GM23338 (cell line): ENCODE data around the gene SLC17A7. TPM values are rescaled to one million over a fixed set of nuclear protein-coding genes. Genes with fewer than 3 reads are reported as not detected.

Experiments
- ATAC-seq: fragments of 200-7000 bp; cut with Tn5 transposase; 3 replicates; pipeline ENCODE4 v1.9.1; 2020
- DNase-seq: peaks from one replicate; pipeline ENCODE4 v3.0.0-alpha.2; 2015; ENCODE audit warnings: low spot score
- H2AFZ ChIP-seq: fragments of 200-600 bp; sonication (generic); 2 replicates; pipeline ENCODE4 v1.8.0; 2016; ENCODE audit warnings: antibody characterized with exemption, mild to moderate bottlenecking, moderate library complexity
- H3F3A ChIP-seq: fragments of 200-600 bp; sonication (generic); replicated peaks from 2 replicates; pipeline ENCODE4 v1.8.0; 2017; ENCODE audit warnings: antibody characterized with exemption, mixed run types, low read depth
- H3K27ac ChIP-seq: fragments of 200-600 bp; sonication (generic); 2 replicates; pipeline ENCODE4 v1.6.1; 2016; ENCODE audit warnings: low read depth
- H3K27me3 ChIP-seq: fragments of 200-600 bp; sonication (generic); 2 replicates; pipeline ENCODE4 v1.8.0; 2016; ENCODE audit warnings: mild to moderate bottlenecking, mixed run types, moderate library complexity; ENCODE audit not compliant: insufficient read depth
- H3K36me3 ChIP-seq: fragments of 200-600 bp; sonication (generic); 2 replicates; pipeline ENCODE4 v1.8.0; 2016; ENCODE audit warnings: mild to moderate bottlenecking; ENCODE audit not compliant: insufficient read depth
- H3K4me1 ChIP-seq: fragments of 200-600 bp; sonication (generic); 2 replicates; pipeline ENCODE4 v1.8.0; 2016; ENCODE audit warnings: mild to moderate bottlenecking, moderate library complexity; ENCODE audit not compliant: insufficient read depth
- H3K4me2 ChIP-seq: fragments of 200-600 bp; sonication (generic); 2 replicates; pipeline ENCODE4 v1.7.1; 2017; ENCODE audit warnings: mixed run types
- H3K4me3 ChIP-seq: fragments of 200-600 bp; sonication (generic); 2 replicates; pipeline ENCODE4 v1.6.1; 2016; ENCODE audit warnings: mixed run types
- H3K79me2 ChIP-seq: fragments of 200-600 bp; sonication (generic); replicated peaks from 2 replicates; pipeline ENCODE4 v1.8.0; 2017; ENCODE audit warnings: mild to moderate bottlenecking; ENCODE audit not compliant: insufficient read depth
- H3K9me2 ChIP-seq: fragments of 200-600 bp; sonication (generic); 2 replicates; pipeline ENCODE4 v1.8.0; 2017; ENCODE audit not compliant: insufficient read depth
- H4K20me1 ChIP-seq: fragments of 200-600 bp; sonication (generic); replicated peaks from 2 replicates; pipeline ENCODE4 v1.8.0; 2017; ENCODE audit warnings: mild to moderate bottlenecking; ENCODE audit not compliant: insufficient read depth
- H3K27ac Mint-ChIP-seq: 2 replicates; pipeline ENCODE4 v1.8.0; 2020; ENCODE audit warnings: inconsistent platforms, mild to moderate bottlenecking, moderate library complexity, mixed read lengths
- H3K27me3 Mint-ChIP-seq: 3 replicates; pipeline ENCODE4 v1.8.0; 2022; ENCODE audit warnings: low read depth, mild to moderate bottlenecking, moderate library complexity, mixed read lengths, inconsistent platforms; ENCODE audit not compliant: insufficient read depth, poor library complexity
- H3K36me3 Mint-ChIP-seq: 3 replicates; pipeline ENCODE4 v1.8.0; 2021; ENCODE audit warnings: low read depth, mild to moderate bottlenecking, inconsistent platforms, moderate library complexity, mixed read lengths
- H3K4me1 Mint-ChIP-seq: 3 replicates; pipeline ENCODE4 v1.8.0; 2020; ENCODE audit warnings: mild to moderate bottlenecking, inconsistent platforms, mixed read lengths
- H3K4me3 Mint-ChIP-seq: 3 replicates; pipeline ENCODE4 v1.8.0; 2021; ENCODE audit warnings: moderate library complexity, mild to moderate bottlenecking, inconsistent platforms, mixed read lengths
- H3K9me3 Mint-ChIP-seq: 3 replicates; pipeline ENCODE4 v1.8.0; 2020; ENCODE audit warnings: moderate library complexity, mild to moderate bottlenecking, inconsistent platforms, mixed read lengths
- CREB1 ChIP-seq: fragments of 250-450 bp; sonication (Bioruptor Pico); IDR thresholded peaks from 2 replicates; pipeline ENCODE4 v1.5.0; 2020; ENCODE audit warnings: low read depth, mild to moderate bottlenecking, moderate library complexity
- CTCF ChIP-seq, 2 experiments: fragments of 200-600 bp in 1 of 2; sonication (generic) in 1 of 2; conservative IDR thresholded peaks; 2 replicates each; pipeline versions ENCODE4 v1.5.1 to v1.6.1; 2016 to 2017; ENCODE audit warnings: antibody characterized with exemption in 2 of 2, low read depth in 2 of 2, mild to moderate bottlenecking in 2 of 2, moderate library complexity in 1 of 2
- ETS1 ChIP-seq: IDR thresholded peaks from 2 replicates; pipeline ENCODE4 v1.6.1; 2016; ENCODE audit warnings: antibody characterized with exemption
- EZH2 ChIP-seq: fragments of 200-600 bp; sonication (generic); IDR thresholded peaks from one replicate; pipeline ENCODE4 v1.8.0; 2017; ENCODE audit warnings: antibody characterized with exemption, mild to moderate bottlenecking, low read depth; ENCODE audit not compliant: unreplicated experiment
- EZH2phosphoT487 ChIP-seq: fragments of 200-600 bp; sonication (generic); IDR thresholded peaks from one replicate; pipeline ENCODE4 v1.8.1; 2018; ENCODE audit warnings: antibody characterized with exemption; ENCODE audit not compliant: unreplicated experiment
- JUNB ChIP-seq: IDR thresholded peaks from one replicate; pipeline ENCODE4 v1.6.1; 2016; ENCODE audit warnings: antibody characterized with exemption; ENCODE audit not compliant: unreplicated experiment
- NANOG ChIP-seq: IDR thresholded peaks from 2 replicates; pipeline ENCODE4 v1.6.1; 2016; ENCODE audit warnings: antibody characterized with exemption, borderline replicate concordance
- POLR2AphosphoS5 ChIP-seq: IDR thresholded peaks from 2 replicates; pipeline ENCODE4 v1.6.1; 2016; ENCODE audit warnings: antibody characterized with exemption, low read depth
- REST ChIP-seq: IDR thresholded peaks from one replicate; pipeline ENCODE4 v1.6.1; 2018; ENCODE audit warnings: antibody characterized with exemption; ENCODE audit not compliant: unreplicated experiment
- STAT1 ChIP-seq: IDR thresholded peaks from one replicate; pipeline ENCODE4 v1.6.1; 2016; ENCODE audit warnings: antibody characterized with exemption; ENCODE audit not compliant: unreplicated experiment
- ZNF114 ChIP-seq: fragments of 250-450 bp; sonication (Bioruptor Pico); IDR thresholded peaks from 2 replicates; pipeline ENCODE4 v1.5.0; 2020; ENCODE audit warnings: mild to moderate bottlenecking, moderate library complexity
- ZNF331 ChIP-seq: fragments of 250-450 bp; sonication (Bioruptor Pico); IDR thresholded peaks from 2 replicates; pipeline ENCODE4 v1.5.0; 2020; ENCODE audit warnings: low read depth, mild to moderate bottlenecking, moderate library complexity
- polyA plus RNA-seq: library from polyadenylated mRNA; unstranded; fragments of >200 nt; fragmentation: Nextera tagmentation; extraction: Ambion mirVana; gene quantifications from 2 replicates; pipeline ENCODE4 v1.2.1, GENCODE V29; 2016
- total RNA-seq: library from RNA; depleted of rRNA; stranded (reverse); fragments of >200 nt; shearing (Covaris generic); gene quantifications from 2 replicates; pipeline ENCODE4 v1.2.3, GENCODE V29; 2014

The SLC17A7 gene
- total and polyA plus RNA-seq, 2 experiments from 2014 or later, result 0.90 to 1.5 TPM

- TF ChIP-seq ZNF114 (CRISPR knock-in tag) (no peak), ZNF331 (CRISPR knock-in tag) (no peak), ETS1 (no peak), REST (no peak), POLR2AphosphoS5 (no peak)
Observed at GRCh38 chr19:49479975-49480628, 38.8 kb upstream of the SLC17A7 start (continued).

- peak; percentile 98 for DNase-seq
- Histone ChIP-seq H2AFZ (peak overlapping the region; percentile 95), H3K4me3 (peak overlapping the region; percentile 38), H3K27me3 (no peaks in the 10 kb centered on the region; the same call in 1 of the 2 replicates), H3F3A (peaks cover 18% of the 10 kb centered on the region; the same call in 1 of the 2 replicates), H3K4me2 (peak overlapping the region; percentile 69), H3K36me3 (no peaks in the 10 kb centered on the region), H3K79me2 (no peaks in the 10 kb centered on the region), H4K20me1 (no peaks in the 10 kb centered on the region), H3K27ac (no peak overlapping the region), H3K9me2 (no peaks in the 10 kb centered on the region), H3K4me1 (peaks cover 5% of the 10 kb centered on the region; the same call in 1 of the 2 replicates)
- ATAC-seq, result peak; percentile 86
- H3K4me3 Mint-ChIP-seq, result peak overlapping the region; percentile 57
- peak overlapping the region; percentile 75 for H3K27ac Mint-ChIP-seq
- H3K4me1 Mint-ChIP-seq, result peaks cover 17% of the 10 kb centered on the region
- H3K27me3 Mint-ChIP-seq, result peaks cover 21% of the 10 kb centered on the region
- peaks cover 3% of the 10 kb centered on the region; the same call in 2 of the 3 replicates for H3K9me3 Mint-ChIP-seq
- H3K36me3 Mint-ChIP-seq, result peaks cover 2% of the 10 kb centered on the region; the same call in 1 of the 3 replicates
- TF ChIP-seq EZH2, result no peak
- no peak for TF ChIP-seq REST
- peak; percentile 27; the same call in 1 of the 2 replicates for TF ChIP-seq CREB1 (CRISPR knock-in tag)
- no peak for TF ChIP-seq NANOG
- no peak for TF ChIP-seq STAT1
- TF ChIP-seq JUNB, result no peak
- TF ChIP-seq EZH2phosphoT487, result no peak
- TF ChIP-seq CTCF (conservative IDR thresholded peaks at IDR 0.05; ENCODE audit: low read depth in 2 of 2), result peak; percentile 70 to 83
- no peak for TF ChIP-seq POLR2AphosphoS5
- TF ChIP-seq ZNF114 (CRISPR knock-in tag), result no peak
Observed at GRCh38 chr19:49475995-49476880, 34.9 kb upstream of the SLC17A7 start.
